ENCODE results near the gene SLC25A51.

DNA sequence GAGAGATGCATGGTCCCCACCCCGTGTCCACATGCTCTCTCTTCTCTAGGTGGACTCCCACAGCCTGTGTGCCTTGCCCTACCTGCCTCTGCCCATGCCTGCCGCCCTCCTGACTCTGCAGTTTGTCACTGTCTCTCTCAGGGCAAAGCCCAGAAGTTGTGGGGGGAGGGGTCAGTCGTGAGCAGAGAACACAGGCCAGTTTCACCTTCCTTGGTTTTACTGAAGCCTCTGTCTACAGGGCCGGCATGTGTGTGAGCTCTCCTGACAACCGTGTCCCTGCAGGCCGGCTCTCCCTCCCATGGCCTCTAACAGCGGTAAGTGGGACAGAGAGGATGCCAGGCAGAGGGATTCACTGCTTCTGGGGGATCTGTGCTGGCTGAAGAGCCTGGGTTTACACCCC lies 43.5 kb upstream of the SLC25A51 start:
- TF ChIP-seq, protein P1, sequence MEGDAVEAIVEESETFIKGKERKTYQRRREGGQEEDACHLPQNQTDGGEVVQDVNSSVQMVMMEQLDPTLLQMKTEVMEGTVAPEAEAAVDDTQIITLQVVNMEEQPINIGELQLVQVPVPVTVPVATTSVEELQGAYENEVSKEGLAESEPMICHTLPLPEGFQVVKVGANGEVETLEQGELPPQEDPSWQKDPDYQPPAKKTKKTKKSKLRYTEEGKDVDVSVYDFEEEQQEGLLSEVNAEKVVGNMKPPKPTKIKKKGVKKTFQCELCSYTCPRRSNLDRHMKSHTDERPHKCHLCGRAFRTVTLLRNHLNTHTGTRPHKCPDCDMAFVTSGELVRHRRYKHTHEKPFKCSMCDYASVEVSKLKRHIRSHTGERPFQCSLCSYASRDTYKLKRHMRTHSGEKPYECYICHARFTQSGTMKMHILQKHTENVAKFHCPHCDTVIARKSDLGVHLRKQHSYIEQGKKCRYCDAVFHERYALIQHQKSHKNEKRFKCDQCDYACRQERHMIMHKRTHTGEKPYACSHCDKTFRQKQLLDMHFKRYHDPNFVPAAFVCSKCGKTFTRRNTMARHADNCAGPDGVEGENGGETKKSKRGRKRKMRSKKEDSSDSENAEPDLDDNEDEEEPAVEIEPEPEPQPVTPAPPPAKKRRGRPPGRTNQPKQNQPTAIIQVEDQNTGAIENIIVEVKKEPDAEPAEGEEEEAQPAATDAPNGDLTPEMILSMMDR (conservative IDR thresholded peaks at IDR 0.05; ENCODE audit: low read length): no peak
- no peak for TF ChIP-seq EZH2phosphoT487 (IDR thresholded peaks at IDR 0.05; ENCODE audit: borderline replicate concordance)

All from Loucy (cell line).